Stimulated activated CD4-positive, alpha-beta T cell treated with anti-CD3 and anti-CD28 coated beads, Interleukin-12 subunit alpha, Interleukin-12 subunit beta, amount 100 ng/mL, for 24 hours (primary cell): ENCODE data around the gene TMEM203.
A peak's percentile ranks its signal among the peaks of the same experiment; 100 is the strongest.

ENCODE experiments used
- DNase-seq, 2 experiments: peaks; one replicate each; pipeline ENCODE4 v3.0.0-alpha.2; 2020; ENCODE audit warnings: low read depth in 2 of 2

The TMEM203 gene

DNA sequence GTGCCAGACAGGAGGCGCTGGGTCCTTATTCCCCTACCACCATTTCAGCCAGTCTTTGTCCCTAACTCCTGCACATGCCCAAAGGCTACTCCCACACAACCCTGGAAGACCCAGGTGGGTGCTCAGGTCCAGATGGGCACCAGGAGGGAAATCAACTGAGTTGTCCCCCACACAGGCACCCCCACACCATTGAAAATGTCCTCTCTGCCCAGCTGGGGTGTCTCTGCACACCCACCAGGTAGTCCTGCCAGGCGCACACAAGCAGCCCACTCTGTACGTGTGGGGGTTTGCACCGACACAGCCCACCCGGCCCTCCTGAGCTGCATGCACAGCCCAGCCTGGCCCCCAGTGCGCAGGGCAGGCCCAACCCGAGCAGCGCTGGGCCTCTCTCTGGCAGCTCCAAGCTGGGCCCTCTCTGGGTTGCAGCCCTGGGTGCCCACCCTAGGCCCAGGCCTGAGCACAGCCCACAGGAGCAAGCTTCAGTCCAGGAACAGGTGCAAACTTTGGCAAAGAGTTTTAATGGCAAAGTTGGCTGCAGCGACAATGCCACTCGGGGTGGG, 14.4 kb upstream of the TMEM203 start:
- DNase-seq, result no peak

GRCh38 chr9:137218754-137219271, 13.4 kb upstream of the TMEM203 start:
- DNase-seq, result no peak

DNA sequence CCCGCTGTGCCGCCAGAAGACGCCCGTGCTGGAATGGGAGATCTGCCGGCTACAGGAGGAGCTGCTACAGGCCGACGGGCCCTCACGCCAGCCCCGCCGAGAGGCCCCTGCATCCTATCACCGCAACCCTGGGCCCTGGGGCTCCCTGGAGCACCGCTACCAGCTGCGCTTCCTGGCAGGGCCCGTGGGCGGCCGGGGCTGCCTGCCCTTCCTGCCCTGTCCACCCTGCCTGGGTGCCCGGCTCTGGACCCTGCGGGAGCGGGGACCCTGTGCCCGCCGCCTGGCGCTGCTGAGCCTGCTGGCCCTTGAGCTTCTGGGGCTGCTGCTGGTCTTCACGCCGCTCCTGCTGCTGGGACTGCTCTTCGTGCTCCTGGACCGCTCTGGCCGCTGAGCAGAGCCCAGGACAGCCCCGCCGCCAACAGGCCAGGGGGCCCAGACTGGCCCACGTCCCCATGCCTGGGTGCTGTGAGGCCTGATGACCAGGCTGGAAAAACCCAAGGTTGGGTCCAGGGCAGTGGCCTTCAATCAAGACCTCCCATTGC, 12.8 kb upstream of the TMEM203 start:
- no peak for DNase-seq

DNA sequence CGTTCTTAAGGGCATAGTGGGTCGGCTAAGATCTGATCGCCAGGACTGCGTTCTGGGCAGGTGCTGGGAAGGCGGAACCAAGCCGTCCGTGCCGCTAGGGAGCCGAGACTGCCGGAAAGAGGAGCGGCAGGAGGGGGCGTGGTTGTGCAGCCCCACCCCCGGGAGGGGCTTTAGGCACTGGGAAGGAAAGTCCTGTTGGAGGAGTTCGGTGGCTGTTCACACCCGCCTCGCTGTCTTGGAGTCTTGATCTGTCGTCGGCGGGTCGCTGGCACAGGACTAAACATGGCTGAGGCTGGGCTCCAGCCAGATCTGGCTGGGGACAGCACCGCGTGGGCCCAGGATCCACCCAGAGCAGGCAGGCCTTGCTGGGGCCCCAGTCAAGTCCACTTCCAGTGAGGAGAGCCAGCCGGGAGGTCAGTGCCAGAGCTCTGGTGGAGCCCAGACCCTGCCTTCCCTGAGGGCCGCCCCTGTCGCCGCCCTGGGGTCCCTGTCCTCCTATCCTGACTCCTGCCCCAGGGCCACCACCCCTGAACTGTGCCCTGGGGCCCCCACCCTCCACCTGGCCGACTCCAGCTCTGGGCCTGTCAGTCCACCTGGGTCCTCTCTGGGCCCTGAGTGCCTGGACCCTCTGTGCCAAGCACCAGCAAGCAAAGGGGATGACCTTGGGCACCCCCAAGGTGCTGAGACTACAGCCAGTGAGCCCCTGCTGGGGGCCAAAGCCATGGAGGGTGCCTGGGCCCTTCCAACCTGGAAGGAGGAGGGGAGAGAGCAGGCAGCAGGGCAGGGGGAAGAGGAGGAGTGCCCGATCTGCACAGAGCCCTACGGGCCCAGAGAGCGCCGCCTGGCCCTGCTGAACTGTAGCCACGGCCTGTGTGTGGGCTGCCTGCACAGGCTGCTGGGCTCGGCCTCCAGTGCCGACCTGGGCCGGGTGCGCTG, 12.1 kb upstream of the TMEM203 start:
- no peak for DNase-seq

DNA sequence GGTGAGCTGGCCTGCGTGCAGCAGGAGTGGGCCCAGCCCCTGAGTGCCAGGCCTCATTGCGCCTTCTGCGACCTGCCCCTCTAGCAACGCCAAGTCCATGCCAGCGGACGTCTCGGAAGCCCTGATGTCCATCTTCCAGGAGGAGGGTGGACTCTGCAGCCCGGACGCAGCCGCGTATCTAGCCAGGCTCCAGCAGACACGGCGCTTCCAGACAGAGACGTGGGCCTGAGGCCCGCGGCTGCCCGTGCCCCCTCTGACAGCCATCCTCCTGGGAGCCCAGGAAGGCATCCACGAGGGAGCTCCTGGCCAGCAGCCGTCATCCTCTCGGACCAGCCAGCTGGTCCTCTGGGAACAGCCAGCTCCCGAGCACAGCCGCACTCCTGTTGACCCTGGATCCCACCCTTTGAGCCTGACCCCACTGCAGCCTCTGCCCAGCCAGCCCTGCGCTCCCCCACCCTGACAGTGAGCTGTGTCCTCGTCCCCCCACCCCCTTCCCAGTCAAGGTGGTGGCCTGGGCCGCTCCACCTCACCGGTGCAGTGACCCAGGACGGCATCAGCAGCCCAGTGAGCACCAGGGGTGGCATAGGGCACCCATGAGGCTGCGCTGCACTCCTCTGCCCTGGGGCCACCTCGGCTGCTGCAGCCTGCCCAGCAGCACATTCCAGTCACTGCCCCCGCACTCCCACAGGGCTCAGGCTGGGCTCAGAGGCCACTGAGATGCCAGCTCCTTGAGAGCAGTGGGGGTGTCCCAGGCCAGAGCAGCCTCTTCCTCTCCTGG, 10.9 kb upstream of the TMEM203 start:
- DNase-seq, result no peak

DNA sequence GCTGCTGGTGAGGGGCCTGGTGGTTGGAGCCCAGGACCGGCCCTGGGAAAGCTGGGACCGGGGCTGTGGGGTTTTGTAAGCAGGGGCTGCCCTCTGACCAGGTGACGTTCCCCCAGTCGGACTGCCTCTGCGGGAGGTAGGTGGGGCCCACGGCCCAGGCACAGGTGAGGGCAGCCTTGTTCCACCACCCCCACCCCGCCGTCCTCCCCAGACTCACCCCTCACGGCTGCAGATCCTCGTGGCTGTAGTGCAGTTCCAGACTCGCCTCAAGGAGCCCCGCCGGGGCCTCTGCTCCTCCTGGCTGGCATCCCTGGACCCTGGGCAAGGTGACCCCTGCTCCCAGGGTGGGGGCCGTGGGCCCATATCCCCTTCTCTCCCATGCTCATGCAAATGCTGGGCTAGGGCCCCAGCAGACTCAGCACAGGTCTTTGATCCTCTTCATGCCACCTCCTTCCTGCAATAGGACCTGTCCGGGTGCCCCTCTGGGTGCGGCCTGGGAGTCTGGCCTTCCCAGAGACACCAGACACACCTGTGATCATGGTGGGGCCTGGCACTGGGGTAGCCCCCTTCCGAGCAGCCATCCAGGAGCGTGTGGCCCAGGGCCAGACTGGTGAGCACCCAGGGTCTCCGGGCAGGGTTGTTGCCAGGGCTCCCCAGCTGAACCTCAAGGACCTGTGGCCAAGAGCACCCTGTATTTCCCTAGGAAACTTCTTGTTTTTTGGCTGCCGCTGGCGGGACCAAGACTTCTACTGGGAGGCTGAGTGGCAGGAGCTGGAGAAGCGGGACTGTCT, 9.9 kb upstream of the TMEM203 start:
- no peak for DNase-seq

- no peak for DNase-seq
These were observed 9.2 kb upstream of the TMEM203 start for GRCh38 chr9:137214620-137215019.

GRCh38 chr9:137213160-137214060, 8.0 kb upstream of the TMEM203 start:
- no peak for DNase-seq

- DNase-seq, result no peak
These were observed 7.1 kb upstream of the TMEM203 start for GRCh38 chr9:137212520-137212919.

- DNase-seq, result no peak
These were observed 6.1 kb upstream of the TMEM203 start for GRCh38 chr9:137211532-137211931.

DNA sequence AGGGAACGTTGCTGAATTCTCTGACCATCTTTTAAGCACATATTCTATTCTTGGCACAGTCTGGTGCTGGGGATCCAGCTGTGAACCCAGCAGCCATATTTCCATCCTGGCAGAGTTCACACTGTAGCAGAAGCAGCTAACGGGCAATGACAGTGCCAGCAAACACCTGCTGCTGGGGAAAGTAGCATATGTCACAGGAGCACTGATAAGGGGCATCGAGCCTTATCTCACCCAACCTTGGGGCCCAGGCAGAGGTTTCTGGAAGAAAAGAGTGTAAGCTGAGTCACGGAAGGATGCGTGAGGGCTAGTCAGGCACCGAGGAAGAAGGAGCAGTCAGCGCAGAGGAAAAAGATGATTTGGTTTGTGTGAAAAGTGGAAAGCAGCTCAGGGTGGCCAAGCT, 1.2 kb upstream of the TMEM203 start:
- no peak for DNase-seq

DNA sequence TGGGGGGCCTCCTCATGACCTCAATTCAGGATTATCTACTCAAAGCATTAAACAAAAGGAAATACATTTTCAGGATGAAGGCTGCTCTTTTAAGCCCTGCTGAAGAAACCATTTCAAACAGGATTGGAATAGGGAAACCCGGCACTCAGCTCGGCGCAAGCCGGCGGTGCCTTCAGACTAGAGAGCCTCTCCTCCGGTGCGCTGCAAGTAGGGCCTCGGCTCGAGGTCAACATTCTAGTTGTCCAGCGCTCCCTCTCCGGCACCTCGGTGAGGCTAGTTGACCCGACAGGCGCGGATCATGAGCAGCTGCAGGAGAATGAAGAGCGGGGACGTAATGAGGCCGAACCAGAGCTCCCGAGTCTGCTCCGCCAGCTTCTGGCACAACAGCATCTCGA, 720 bp downstream of the TMEM203 start:
- DNase-seq, result no peak

DNA sequence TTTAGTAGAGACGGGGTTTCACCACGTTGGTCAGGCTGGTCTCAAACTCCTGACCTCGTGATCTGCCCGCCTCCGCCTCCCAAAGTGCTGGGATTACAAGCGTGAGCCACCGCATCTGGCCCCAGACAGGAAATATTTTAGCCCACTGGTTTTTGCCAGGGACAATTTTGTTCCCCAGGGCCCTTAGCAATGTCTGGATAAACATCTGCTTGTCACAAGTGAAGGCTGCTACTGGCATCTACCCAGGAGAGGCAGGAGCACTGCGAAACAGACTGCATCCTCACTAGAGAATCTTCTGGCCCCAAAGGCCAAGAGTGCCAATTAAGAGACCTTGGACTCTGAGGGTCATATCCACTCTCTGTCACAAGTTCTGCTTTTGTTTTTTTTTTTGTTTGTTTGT, 2.5 kb downstream of the TMEM203 start:
- DNase-seq, result no peak

DNA sequence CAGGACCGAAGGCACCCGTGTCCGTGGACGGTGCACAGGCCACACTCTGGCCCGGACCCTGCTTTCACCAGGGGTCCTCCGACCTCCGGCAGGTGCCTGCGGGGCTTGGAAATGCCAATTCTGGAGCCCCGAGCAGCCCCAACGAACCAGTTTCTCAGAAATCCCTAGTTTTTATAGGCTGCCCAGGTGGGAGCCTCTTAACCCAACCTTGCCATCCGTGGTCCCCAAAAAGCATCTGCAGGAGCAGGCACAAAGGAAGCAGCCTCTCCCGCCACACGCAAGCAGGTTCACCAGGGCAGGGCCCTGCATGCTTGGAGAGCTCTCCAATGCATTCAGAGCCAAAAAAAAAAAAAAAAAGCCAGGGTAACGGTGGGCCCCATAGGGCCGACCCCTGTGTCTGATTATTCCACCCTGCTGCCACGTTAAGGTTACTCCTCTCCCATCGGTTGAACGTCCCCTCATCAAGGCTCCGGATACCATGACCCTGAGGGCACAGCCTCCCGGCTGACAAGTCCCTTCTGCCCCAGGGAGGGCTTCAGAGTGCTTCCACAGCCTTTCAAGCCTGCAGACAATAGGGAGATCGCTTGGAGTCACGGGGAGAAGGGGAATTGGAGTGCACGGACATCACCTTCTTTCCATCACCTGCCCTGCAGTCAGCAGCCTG, 4.1 kb downstream of the TMEM203 start:
- no peak for DNase-seq

GRCh38 chr9:137200311-137201204, 4.9 kb downstream of the TMEM203 start, which contains the start of gene TPRN:
TPRN (minus strand) TSS chr9:137200741; CDS start chr9:137200711, 30 bp downstream.
- peak; percentile 97 to 99 for DNase-seq

GRCh38 chr9:137199411-137200121, 5.9 kb downstream of the TMEM203 start:
- no peak for DNase-seq

DNA sequence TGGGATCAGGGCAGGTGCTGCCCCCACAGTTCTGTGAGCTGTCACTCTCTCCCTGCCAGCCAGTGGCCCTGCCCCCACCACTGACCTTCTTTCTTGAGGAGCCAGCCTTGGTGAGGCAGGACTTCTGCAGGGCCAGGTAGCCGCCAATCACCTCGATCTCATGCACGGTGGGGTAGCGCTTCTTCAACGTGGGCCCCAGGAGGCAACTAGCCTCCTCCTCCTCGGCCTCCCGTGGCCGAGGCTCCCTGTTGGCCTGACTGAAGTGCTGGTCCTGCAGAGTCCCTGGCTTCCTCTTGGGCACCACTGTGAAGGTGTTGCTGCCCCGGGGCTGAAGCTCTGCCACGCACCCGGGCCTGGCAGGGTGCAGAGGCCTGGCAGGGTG, 6.6 kb downstream of the TMEM203 start:
- no peak for DNase-seq
